Tibial nerve (tissue), 4 donors: ENCODE data around the gene SERPINB3.

Experiments used
- CTCF ChIP-seq, 5 experiments: fragments of 200-600 bp in 3 of 5; fragments of 450-650 bp in 2 of 5; sonication (generic) in 3 of 5; IDR thresholded peaks; one replicate each; pipeline ENCODE4 v1.5.1; 2016 to 2019; ENCODE audit warnings: antibody characterized with exemption in 5 of 5, mild to moderate bottlenecking in 3 of 5, moderate library complexity in 2 of 5
- EP300 ChIP-seq, 2 donors: sonication (generic); formaldehyde crosslinking; IDR thresholded peaks; one replicate each; pipeline ENCODE4 v1.6.1; 2017; ENCODE audit warnings: antibody characterized with exemption in 2 of 2, mild to moderate bottlenecking in 1 of 2

GRCh38 chr18:63683152-63683551 lies 21.5 kb upstream of the SERPINB3 start:
- TF ChIP-seq EP300 (IDR thresholded peaks at IDR 0.05): no peak
- TF ChIP-seq CTCF (IDR thresholded peaks at IDR 0.05): no peak
